Skin of body (tissue), 2 donors: Measurements from ENCODE around the gene BCAS1. TPM values are rescaled to one million over a fixed set of nuclear protein-coding genes. Genes with fewer than 3 reads are reported as not detected.

ENCODE experiments used
- DNase-seq: peaks from one replicate; lab custom pipeline; 2025; lab: John Stamatoyannopoulos, UW
- total RNA-seq: library from RNA; depleted of rRNA; stranded (reverse); fragments of >200 nt; gene quantifications from one replicate; pipeline ENCODE4 v1.2.3, GENCODE V29; 2014

BCAS1 gene
- 3.4 TPM for total RNA-seq

- DNase-seq: no peak
Observed at GRCh38 chr20:54070187-54070987, at the start of gene BCAS1. Gene BCAS1, minus strand, starts transcription at chr20:54070594. Its CDS starts 11,876 bp downstream, at chr20:54058718.

GRCh38 chr20:54119744-54120143 is 49.4 kb upstream of the BCAS1 start:
- no peak for DNase-seq

- DNase-seq: no peak
Observed at GRCh38 chr20:54118220-54119001, 48.0 kb upstream of the BCAS1 start.

GRCh38 chr20:54116550-54117235 is 46.3 kb upstream of the BCAS1 start:
- DNase-seq: no peak

GRCh38 chr20:54115172-54115854 is 44.9 kb upstream of the BCAS1 start:
- no peak for DNase-seq

GRCh38 chr20:54114109-54114508 is 43.7 kb upstream of the BCAS1 start:
- DNase-seq: no peak

- DNase-seq: no peak
Observed at GRCh38 chr20:54113566-54113965, 43.2 kb upstream of the BCAS1 start.

GRCh38 chr20:54112221-54112884 is 42.0 kb upstream of the BCAS1 start:
- DNase-seq: no peak

- DNase-seq: no peak
Observed at GRCh38 chr20:54111460-54111859, 41.1 kb upstream of the BCAS1 start.

GRCh38 chr20:54110457-54110856 is 40.1 kb upstream of the BCAS1 start:
- DNase-seq: no peak

GRCh38 chr20:54110041-54110440 is 39.6 kb upstream of the BCAS1 start:
- no peak for DNase-seq

- no peak for DNase-seq
Observed at GRCh38 chr20:54108817-54109216, 38.4 kb upstream of the BCAS1 start.

- DNase-seq: no peak
Observed at GRCh38 chr20:54108326-54108642, 37.9 kb upstream of the BCAS1 start.

GRCh38 chr20:54107600-54108325 is 37.4 kb upstream of the BCAS1 start:
- DNase-seq: no peak

- DNase-seq: no peak
Observed at GRCh38 chr20:54107181-54107580, 36.8 kb upstream of the BCAS1 start.

- DNase-seq: no peak
Observed at GRCh38 chr20:54106162-54106561, 35.8 kb upstream of the BCAS1 start.

- no peak for DNase-seq
Observed at GRCh38 chr20:54105653-54106052, 35.3 kb upstream of the BCAS1 start.

- DNase-seq: no peak
Observed at GRCh38 chr20:54104781-54105180, 34.4 kb upstream of the BCAS1 start.

- no peak for DNase-seq
Observed at GRCh38 chr20:54103762-54104600, 33.6 kb upstream of the BCAS1 start.
